AG04449 (cell line): Measurements from ENCODE around the gene KCNQ5.

ENCODE experiments used
- CTCF ChIA-PET: fragments of 350-600 bp; formaldehyde crosslinking; extraction: SDS; loops from one replicate; lab custom pipeline; 2021; ENCODE audit warnings: antibody characterized with exemption; lab: Yijun Ruan, JAX
- POLR2A ChIA-PET: fragments of 400-600, 350-600 bp; formaldehyde crosslinking; extraction: SDS; loops from one replicate; lab custom pipeline; 2020; ENCODE audit warnings: antibody characterized with exemption, inconsistent platforms; lab: Yijun Ruan, JAX
- DNase-seq: peaks from one replicate; pipeline ENCODE4 v3.0.0-alpha.2; 2010; ENCODE audit warnings: low read depth, low spot score
- H3K4me3 ChIP-seq: 2 replicates; pipeline ENCODE4 v1.5.1; 2011; ENCODE audit warnings: low read depth, mild to moderate bottlenecking, control low read depth, low read length
- CTCF ChIP-seq: IDR thresholded peaks from one replicate; pipeline ENCODE4 v1.5.1; 2011; ENCODE audit warnings: mild to moderate bottlenecking, moderate library complexity, low read length, control low read depth, inconsistent platforms; ENCODE audit not compliant: insufficient read depth; ENCODE audit errors: missing control alignments

KCNQ5 gene

GRCh38 chr6:72850040-72850439 is 228.2 kb downstream of the KCNQ5 start:
- CTCF ChIA-PET: no interaction called here
- H3K4me3 ChIP-seq: no peak overlapping the region
- no peak for DNase-seq
- POLR2A ChIA-PET: no interaction called here
- no peak for TF ChIP-seq CTCF

- ChIA-PET CTCF (no interaction called here), POLR2A (no interaction called here)
- TF ChIP-seq CTCF: no peak
- no peak for DNase-seq
- no peak overlapping the region for H3K4me3 ChIP-seq
These were observed 228.6 kb downstream of the KCNQ5 start for GRCh38 chr6:72850469-72850868.

GRCh38 chr6:72855471-72855870 is 233.6 kb downstream of the KCNQ5 start:
- H3K4me3 ChIP-seq: no peak overlapping the region
- POLR2A ChIA-PET: no interaction called here
- TF ChIP-seq CTCF: no peak
- CTCF ChIA-PET: interaction anchor here (0.9 kb wide), 1 partner anchor 274 kb away, joined by 3 read pairs; no protein-coding TSS in a partner anchor
- no peak for DNase-seq

- TF ChIP-seq CTCF: no peak
- no peak for DNase-seq
- no peak overlapping the region for H3K4me3 ChIP-seq
- ChIA-PET POLR2A (no interaction called here), CTCF (no interaction called here)
These were observed 234.9 kb downstream of the KCNQ5 start for GRCh38 chr6:72856801-72857200.

- TF ChIP-seq CTCF: no peak
- POLR2A ChIA-PET: no interaction called here
- H3K4me3 ChIP-seq: no peak overlapping the region
- CTCF ChIA-PET: no interaction called here
- no peak for DNase-seq
These were observed 236.1 kb downstream of the KCNQ5 start for GRCh38 chr6:72857791-72858585.

- H3K4me3 ChIP-seq: no peak overlapping the region
- ChIA-PET POLR2A (no interaction called here), CTCF (interaction anchor here (1.5 to 1.7 kb wide), 2 partner anchors 240 to 244 kb away, joined by 3 to 6 read pairs; no protein-coding TSS in a partner anchor)
- no peak for TF ChIP-seq CTCF
- no peak for DNase-seq
These were observed 239.2 kb downstream of the KCNQ5 start for GRCh38 chr6:72861059-72861458.
